SIG-M5 treated with dmso at 0.1 percent for 504 hours (cell line): ENCODE data around the gene SMU1.

ENCODE experiments used
- DNase-seq: peaks from one replicate; lab custom pipeline; 2025; ENCODE audit not compliant: unreplicated experiment; lab: John Stamatoyannopoulos, UW

SMU1 gene

GRCh38 chr9:33046061-33046460 is 30.4 kb downstream of the SMU1 start:
- DNase-seq, result no peak

GRCh38 chr9:33044677-33045282 is 31.7 kb downstream of the SMU1 start:
- DNase-seq, result no peak

- peak; percentile 67 for DNase-seq
Observed at GRCh38 chr9:33044162-33044673, 32.3 kb downstream of the SMU1 start.

- no peak for DNase-seq
Observed at GRCh38 chr9:33043671-33044070, 32.8 kb downstream of the SMU1 start.

GRCh38 chr9:33042473-33042872 is 34.0 kb downstream of the SMU1 start:
- DNase-seq, result no peak

- DNase-seq, result peak; percentile 64
Observed at GRCh38 chr9:33041432-33042188, 34.9 kb downstream of the SMU1 start.

GRCh38 chr9:33040792-33041431 is 35.6 kb downstream of the SMU1 start:
- DNase-seq, result no peak

GRCh38 chr9:33032865-33033264 is 43.6 kb downstream of the SMU1 start:
- DNase-seq, result no peak

GRCh38 chr9:33032292-33032691 is 44.2 kb downstream of the SMU1 start:
- DNase-seq, result no peak

- DNase-seq, result no peak
Observed at GRCh38 chr9:33030285-33030684, 46.2 kb downstream of the SMU1 start.

- peak; percentile 68 for DNase-seq
Observed at GRCh38 chr9:33029231-33029786, 47.2 kb downstream of the SMU1 start.

- peak; percentile 42 for DNase-seq
Observed at GRCh38 chr9:33025572-33026342, 50.7 kb downstream of the SMU1 start.

GRCh38 chr9:33024966-33025571 is 51.4 kb downstream of the SMU1 start, which contains the start of gene DNAJA1:
Gene DNAJA1, plus strand, starts transcription at chr9:33025273. Its CDS starts 1,212 bp downstream, at chr9:33026485.
- peak; percentile 91 for DNase-seq

- DNase-seq, result peak; percentile 7
Observed at GRCh38 chr9:33024126-33024965, 52.1 kb downstream of the SMU1 start.

GRCh38 chr9:33023661-33024060 is 52.8 kb downstream of the SMU1 start:
- DNase-seq, result no peak

- DNase-seq, result no peak
Observed at GRCh38 chr9:33022755-33023154, 53.7 kb downstream of the SMU1 start.

- no peak for DNase-seq
Observed at GRCh38 chr9:33022303-33022702, 54.2 kb downstream of the SMU1 start.

GRCh38 chr9:33019797-33020196 is 56.7 kb downstream of the SMU1 start:
- no peak for DNase-seq

- DNase-seq, result no peak
Observed at GRCh38 chr9:33017283-33018041, 59.0 kb downstream of the SMU1 start.
